ENCODE data around the gene CACHD1. TPM values are rescaled to one million over a fixed set of nuclear protein-coding genes. Genes with fewer than 3 reads are reported as not detected.

CACHD1 gene
- polyA plus RNA-seq, 4 donors: 0.81 to 12.5 (median 2.3) TPM

- DNase-seq (peak; percentile 47 to 62), FAIRE-seq (no peak)
- Histone ChIP-seq H3K27me3 (ENCODE audit: control insufficient read depth in 3 of 3, insufficient read depth in 3 of 3, low read length in 3 of 3) (no peaks in the 10 kb centered on the region), H3K4me3 (ENCODE audit: low read depth in 1 of 3, low read length in 3 of 3) (no peak overlapping the region), H3K4me1 (ENCODE audit: control insufficient read depth in 3 of 3, insufficient read depth in 2 of 3, low read depth in 1 of 3, low read length in 2 of 3) (peaks cover 4 to 46% (median 6%) of the 10 kb centered on the region in 3 donors), H3K36me3 (ENCODE audit: control insufficient read depth in 3 of 3, insufficient read depth in 2 of 3, low read depth in 1 of 3, low read length in 3 of 3) (no peaks in the 10 kb centered on the region), H3K9me3 (ENCODE audit: control insufficient read depth in 2 of 2, insufficient read depth in 1 of 2, low read depth in 1 of 2, low read length in 1 of 2) (no peaks in the 10 kb centered on the region), H3K27ac (ENCODE audit: low read depth in 1 of 3, low read length in 2 of 3) (peak overlapping the region in 1 of 3 donors; percentile 57)
- 14 to 69% (median 20%) methylated on average over 2 of the region's 2 CpGs for WGBS, 3 donors
Observed at GRCh38 chr1:64474665-64475439, 4.9 kb downstream of the CACHD1 start.

GRCh38 chr1:64476251-64476952 is 6.5 kb downstream of the CACHD1 start:
- Histone ChIP-seq H3K27ac (ENCODE audit: low read depth in 1 of 3, low read length in 2 of 3) (peak overlapping the region in 2 of 3 donors; percentile 8 to 51), H3K36me3 (ENCODE audit: control insufficient read depth in 3 of 3, insufficient read depth in 2 of 3, low read depth in 1 of 3, low read length in 3 of 3) (no peaks in the 10 kb centered on the region), H3K4me1 (ENCODE audit: control insufficient read depth in 3 of 3, insufficient read depth in 2 of 3, low read depth in 1 of 3, low read length in 2 of 3) (peaks cover 4 to 59% (median 6%) of the 10 kb centered on the region in 3 donors), H3K27me3 (ENCODE audit: control insufficient read depth in 3 of 3, insufficient read depth in 3 of 3, low read length in 3 of 3) (no peaks in the 10 kb centered on the region), H3K4me3 (ENCODE audit: low read depth in 1 of 3, low read length in 3 of 3) (no peak overlapping the region), H3K9me3 (ENCODE audit: control insufficient read depth in 2 of 2, insufficient read depth in 1 of 2, low read depth in 1 of 2, low read length in 1 of 2) (no peaks in the 10 kb centered on the region)
- DNase-seq (peak; percentile 20 to 55), FAIRE-seq (no peak)
- 53 to 67% (median 64%) methylated on average over 4 of the region's 4 CpGs for WGBS, 3 donors

GRCh38 chr1:64478594-64479470 is 8.9 kb downstream of the CACHD1 start:
- FAIRE-seq (no peak), DNase-seq (no peak)
- H3K9me3 ChIP-seq (ENCODE audit: control insufficient read depth in 2 of 2, insufficient read depth in 1 of 2, low read depth in 1 of 2, low read length in 1 of 2): no peaks in the 10 kb centered on the region
- H3K36me3 ChIP-seq (ENCODE audit: control insufficient read depth in 3 of 3, insufficient read depth in 2 of 3, low read depth in 1 of 3, low read length in 3 of 3): no peaks in the 10 kb centered on the region
- WGBS, 3 donors: 59 to 85% (median 66%) methylated on average over 3 of the region's 3 CpGs
- peaks cover 7 to 70% (median 8%) of the 10 kb centered on the region in 3 donors for H3K4me1 ChIP-seq (ENCODE audit: control insufficient read depth in 3 of 3, insufficient read depth in 2 of 3, low read depth in 1 of 3, low read length in 2 of 3)
- no peak overlapping the region for H3K27ac ChIP-seq (ENCODE audit: low read depth in 1 of 3, low read length in 2 of 3)
- no peaks in the 10 kb centered on the region for H3K27me3 ChIP-seq (ENCODE audit: control insufficient read depth in 3 of 3, insufficient read depth in 3 of 3, low read length in 3 of 3)
- no peak overlapping the region for H3K4me3 ChIP-seq (ENCODE audit: low read depth in 1 of 3, low read length in 3 of 3)

GRCh38 chr1:64479874-64480273 is 9.9 kb downstream of the CACHD1 start:
- Histone ChIP-seq H3K36me3 (ENCODE audit: control insufficient read depth in 3 of 3, insufficient read depth in 2 of 3, low read depth in 1 of 3, low read length in 3 of 3) (no peaks in the 10 kb centered on the region), H3K9me3 (ENCODE audit: control insufficient read depth in 2 of 2, insufficient read depth in 1 of 2, low read depth in 1 of 2, low read length in 1 of 2) (no peaks in the 10 kb centered on the region), H3K4me3 (ENCODE audit: low read depth in 1 of 3, low read length in 3 of 3) (no peak overlapping the region), H3K27me3 (ENCODE audit: control insufficient read depth in 3 of 3, insufficient read depth in 3 of 3, low read length in 3 of 3) (no peaks in the 10 kb centered on the region), H3K4me1 (ENCODE audit: control insufficient read depth in 3 of 3, insufficient read depth in 2 of 3, low read depth in 1 of 3, low read length in 2 of 3) (peaks cover 5 to 71% (median 12%) of the 10 kb centered on the region in 3 donors), H3K27ac (ENCODE audit: low read depth in 1 of 3, low read length in 2 of 3) (no peak overlapping the region)
- 70 to 89% (median 81%) methylated on average over 1 of the region's 1 CpG for WGBS, 3 donors
- no peak for FAIRE-seq
- DNase-seq: no peak

GRCh38 chr1:64480999-64481772 is 11.3 kb downstream of the CACHD1 start:
- Histone ChIP-seq H3K4me1 (ENCODE audit: control insufficient read depth in 3 of 3, insufficient read depth in 2 of 3, low read depth in 1 of 3, low read length in 2 of 3) (peaks cover 5 to 59% (median 9%) of the 10 kb centered on the region in 3 donors), H3K36me3 (ENCODE audit: control insufficient read depth in 3 of 3, insufficient read depth in 2 of 3, low read depth in 1 of 3, low read length in 3 of 3) (no peaks in the 10 kb centered on the region), H3K27ac (ENCODE audit: low read depth in 1 of 3, low read length in 2 of 3) (peak overlapping the region in 1 of 3 donors; percentile 61), H3K9me3 (ENCODE audit: control insufficient read depth in 2 of 2, insufficient read depth in 1 of 2, low read depth in 1 of 2, low read length in 1 of 2) (no peaks in the 10 kb centered on the region), H3K27me3 (ENCODE audit: control insufficient read depth in 3 of 3, insufficient read depth in 3 of 3, low read length in 3 of 3) (no peaks in the 10 kb centered on the region), H3K4me3 (ENCODE audit: low read depth in 1 of 3, low read length in 3 of 3) (no peak overlapping the region)
- FAIRE-seq (peak; percentile 15), DNase-seq (peak; percentile 55 to 80)
- 13 to 48% (median 28%) methylated on average over 4 of the region's 4 CpGs for WGBS, 3 donors

GRCh38 chr1:64482128-64482527 is 12.2 kb downstream of the CACHD1 start:
- DNase-seq (no peak), FAIRE-seq (no peak)
- no peaks in the 10 kb centered on the region for H3K9me3 ChIP-seq (ENCODE audit: control insufficient read depth in 2 of 2, insufficient read depth in 1 of 2, low read depth in 1 of 2, low read length in 1 of 2)
- WGBS, 3 donors: 46 to 81% (median 70%) methylated on average over 3 of the region's 3 CpGs
- H3K27ac ChIP-seq (ENCODE audit: low read depth in 1 of 3, low read length in 2 of 3): peak overlapping the region in 1 of 3 donors; percentile 61
- H3K36me3 ChIP-seq (ENCODE audit: control insufficient read depth in 3 of 3, insufficient read depth in 2 of 3, low read depth in 1 of 3, low read length in 3 of 3): no peaks in the 10 kb centered on the region
- no peaks in the 10 kb centered on the region for H3K27me3 ChIP-seq (ENCODE audit: control insufficient read depth in 3 of 3, insufficient read depth in 3 of 3, low read length in 3 of 3)
- no peak overlapping the region for H3K4me3 ChIP-seq (ENCODE audit: low read depth in 1 of 3, low read length in 3 of 3)
- peaks cover 2 to 50% (median 9%) of the 10 kb centered on the region in 3 donors for H3K4me1 ChIP-seq (ENCODE audit: control insufficient read depth in 3 of 3, insufficient read depth in 2 of 3, low read depth in 1 of 3, low read length in 2 of 3)

- FAIRE-seq: no peak
Observed at GRCh38 chr1:64482720-64483119, 12.8 kb downstream of the CACHD1 start.

More at GRCh38 chr1:64482720-64483119, 12.8 kb downstream of the CACHD1 start:
- Histone ChIP-seq H3K4me3 (ENCODE audit: low read depth in 1 of 3, low read length in 3 of 3) (no peak overlapping the region), H3K9me3 (ENCODE audit: control insufficient read depth in 2 of 2, insufficient read depth in 1 of 2, low read depth in 1 of 2, low read length in 1 of 2) (no peaks in the 10 kb centered on the region), H3K4me1 (ENCODE audit: control insufficient read depth in 3 of 3, insufficient read depth in 2 of 3, low read depth in 1 of 3, low read length in 2 of 3) (peaks cover 2 to 47% (median 9%) of the 10 kb centered on the region in 3 donors), H3K27ac (ENCODE audit: low read depth in 1 of 3, low read length in 2 of 3) (peak overlapping the region in 1 of 3 donors; percentile 61), H3K36me3 (ENCODE audit: control insufficient read depth in 3 of 3, insufficient read depth in 2 of 3, low read depth in 1 of 3, low read length in 3 of 3) (no peaks in the 10 kb centered on the region), H3K27me3 (ENCODE audit: control insufficient read depth in 3 of 3, insufficient read depth in 3 of 3, low read length in 3 of 3) (no peaks in the 10 kb centered on the region)
- whole genome bisulfite sequencing, 3 donors: 21 to 70% (median 32%) methylated on average over 1 of the region's 1 CpG
- peak; percentile 29 to 50 for DNase-seq

All from small intestine (tissue), 7 donors.